Natural killer cell treated with Interleukin-12 subunit alpha and Interleukin-12 subunit beta and Interleukin-15 and Interleukin-18, amount 100 ng/mL, for 72 hours (primary cell): ENCODE results near the gene DDX27. TPM values are rescaled to one million over a fixed set of nuclear protein-coding genes. Genes with fewer than 3 reads are reported as not detected.
"Not testable (repeated sequence)": the region's sequence is repeated elsewhere in the genome, so short reads cannot be mapped to it uniquely, and the experiment has no call there.

Experiments
- ATAC-seq, 2 donors: fragments of 150-1000 bp; cut with Tn5 transposase in 1 of 2; sonication (Bioruptor Pico), chemical (Tn5 transposase) in 1 of 2; 2 replicates each; pipeline ENCODE4 v1.10.0; 2021
- DNase-seq: peaks from one replicate; pipeline ENCODE4 v3.0.0; 2022; ENCODE audit warnings: low spot score
- H3K27ac Mint-ChIP-seq, 2 donors: 1 replicate in 1 of 2; 2 replicates in 1 of 2; pipeline ENCODE4 v1.8.0; 2022; ENCODE audit warnings: mixed read lengths in 2 of 2, mild to moderate bottlenecking in 1 of 2, moderate library complexity in 1 of 2
- H3K27me3 Mint-ChIP-seq, 2 donors: 1 replicate in 1 of 2; 2 replicates in 1 of 2; pipeline ENCODE4 v1.8.0; 2022; ENCODE audit warnings: mixed read lengths in 2 of 2
- H3K36me3 Mint-ChIP-seq: one replicate; pipeline ENCODE4 v1.8.0; 2022; ENCODE audit warnings: mixed read lengths
- H3K4me1 Mint-ChIP-seq, 2 donors: 1 replicate in 1 of 2; 2 replicates in 1 of 2; pipeline ENCODE4 v1.8.0; 2022; ENCODE audit warnings: low read depth in 2 of 2, mixed read lengths in 2 of 2, mild to moderate bottlenecking in 1 of 2
- H3K4me3 Mint-ChIP-seq: one replicate; pipeline ENCODE4 v1.8.0; 2022; ENCODE audit warnings: mixed read lengths
- H3K9me3 Mint-ChIP-seq: 2 replicates; pipeline ENCODE4 v1.8.0; 2022; ENCODE audit warnings: mixed read lengths
- total RNA-seq, 2 donors: library from RNA; stranded (reverse); gene quantifications; one replicate each; pipeline ENCODE4 v1.2.3, GENCODE V29; 2022

Gene DDX27
- total RNA-seq, 2 donors from 2014 or later: 41.4 to 60.2 TPM

- not testable (repeated sequence) for DNase-seq, ATAC-seq, H3K9me3 Mint-ChIP-seq, H3K27me3 Mint-ChIP-seq
- H3K4me3 Mint-ChIP-seq: peak overlapping the region; percentile 99
- H3K36me3 Mint-ChIP-seq: peaks cover 16% of the 10 kb centered on the region
- peaks cover 25 to 28% of the 10 kb centered on the region in 2 donors for H3K4me1 Mint-ChIP-seq
- H3K27ac Mint-ChIP-seq: peak overlapping the region; percentile 96 to 98
These were observed 501 bp upstream of the DDX27 start for GRCh38 chr20:49218739-49219090.

- no peaks in the 10 kb centered on the region for H3K27me3 Mint-ChIP-seq
- ATAC-seq: no peak
- peak overlapping the region; percentile 96 to 98 for H3K27ac Mint-ChIP-seq
- no peaks in the 10 kb centered on the region for H3K9me3 Mint-ChIP-seq
- peaks cover 28% of the 10 kb centered on the region for H3K36me3 Mint-ChIP-seq
- H3K4me1 Mint-ChIP-seq: peaks cover 25 to 28% of the 10 kb centered on the region in 2 donors
- peak overlapping the region; percentile 99 for H3K4me3 Mint-ChIP-seq
- DNase-seq: no peak
These were observed 962 bp downstream of the DDX27 start for GRCh38 chr20:49219924-49220831.

GRCh38 chr20:49225896-49226295 is 6.7 kb downstream of the DDX27 start:
- Mint-ChIP-seq H3K36me3 (peaks cover 20% of the 10 kb centered on the region), H3K4me1 (peaks cover 6 to 11% of the 10 kb centered on the region in 2 donors), H3K9me3 (no peaks in the 10 kb centered on the region), H3K27me3 (no peaks in the 10 kb centered on the region), H3K27ac (no peak overlapping the region), H3K4me3 (no peak overlapping the region)
- DNase-seq (no peak), ATAC-seq (no peak)

GRCh38 chr20:49228676-49229075 is 9.5 kb downstream of the DDX27 start:
- peaks cover 22% of the 10 kb centered on the region for H3K36me3 Mint-ChIP-seq
- H3K4me1 Mint-ChIP-seq: peaks cover 0 to 10% of the 10 kb centered on the region in 2 donors
- no peaks in the 10 kb centered on the region for H3K27me3 Mint-ChIP-seq
- no peak for ATAC-seq
- no peak overlapping the region for H3K27ac Mint-ChIP-seq
- DNase-seq: no peak
- H3K9me3 Mint-ChIP-seq: no peaks in the 10 kb centered on the region
- H3K4me3 Mint-ChIP-seq: no peak overlapping the region

GRCh38 chr20:49229381-49229780 is 10.2 kb downstream of the DDX27 start:
- Mint-ChIP-seq H3K4me3 (no peak overlapping the region), H3K36me3 (peaks cover 20% of the 10 kb centered on the region)
- ATAC-seq: no peak

GRCh38 chr20:49230021-49230420 is 10.8 kb downstream of the DDX27 start:
- no peak for DNase-seq
- H3K27me3 Mint-ChIP-seq: no peaks in the 10 kb centered on the region
- peaks cover 19% of the 10 kb centered on the region for H3K36me3 Mint-ChIP-seq
- H3K4me1 Mint-ChIP-seq: peaks cover 4 to 10% of the 10 kb centered on the region in 2 donors
- H3K27ac Mint-ChIP-seq: peak overlapping the region in 1 of 2 donors; percentile 12
- H3K4me3 Mint-ChIP-seq: no peak overlapping the region
- H3K9me3 Mint-ChIP-seq: no peaks in the 10 kb centered on the region
- no peak for ATAC-seq

More at GRCh38 chr20:49229381-49229780, 10.2 kb downstream of the DDX27 start:
- Mint-ChIP-seq H3K27me3 (no peaks in the 10 kb centered on the region), H3K27ac (no peak overlapping the region), H3K4me1 (peaks cover 0 to 10% of the 10 kb centered on the region in 2 donors), H3K9me3 (no peaks in the 10 kb centered on the region)
- DNase-seq: no peak

- H3K27me3 Mint-ChIP-seq: no peaks in the 10 kb centered on the region
- no peak overlapping the region for H3K4me3 Mint-ChIP-seq
- peaks cover 4 to 9% of the 10 kb centered on the region in 2 donors for H3K4me1 Mint-ChIP-seq
- peak overlapping the region in 1 of 2 donors; percentile 12 for H3K27ac Mint-ChIP-seq
- no peaks in the 10 kb centered on the region for H3K9me3 Mint-ChIP-seq
- H3K36me3 Mint-ChIP-seq: peaks cover 19% of the 10 kb centered on the region
- DNase-seq: no peak
- no peak for ATAC-seq
These were observed 11.4 kb downstream of the DDX27 start for GRCh38 chr20:49230561-49231133.

- ATAC-seq (no peak), DNase-seq (no peak)
- Mint-ChIP-seq H3K36me3 (peaks cover 19% of the 10 kb centered on the region), H3K4me1 (peaks cover 3 to 4% of the 10 kb centered on the region in 2 donors), H3K27me3 (no peaks in the 10 kb centered on the region), H3K4me3 (no peak overlapping the region), H3K9me3 (no peaks in the 10 kb centered on the region), H3K27ac (no peak overlapping the region)
These were observed 12.3 kb downstream of the DDX27 start for GRCh38 chr20:49231471-49231870.

- DNase-seq (no peak), ATAC-seq (no peak)
- no peak overlapping the region for H3K27ac Mint-ChIP-seq
- H3K4me3 Mint-ChIP-seq: no peak overlapping the region
- H3K4me1 Mint-ChIP-seq: peaks cover 7 to 8% of the 10 kb centered on the region in 2 donors
- H3K36me3 Mint-ChIP-seq: peaks cover 25% of the 10 kb centered on the region
- no peaks in the 10 kb centered on the region for H3K27me3 Mint-ChIP-seq
- no peaks in the 10 kb centered on the region for H3K9me3 Mint-ChIP-seq
These were observed 14.0 kb downstream of the DDX27 start for GRCh38 chr20:49233226-49233625.

- Mint-ChIP-seq H3K27ac (peak overlapping the region in 1 of 2 donors; percentile 52), H3K4me3 (no peak overlapping the region), H3K9me3 (no peaks in the 10 kb centered on the region), H3K27me3 (no peaks in the 10 kb centered on the region), H3K36me3 (peaks cover 29% of the 10 kb centered on the region), H3K4me1 (peaks cover 7 to 8% of the 10 kb centered on the region in 2 donors)
- no peak for DNase-seq
- no peak for ATAC-seq
These were observed 15.6 kb downstream of the DDX27 start for GRCh38 chr20:49234831-49235230.

GRCh38 chr20:49236301-49236700 is 17.1 kb downstream of the DDX27 start:
- H3K9me3 Mint-ChIP-seq: no peaks in the 10 kb centered on the region
- ATAC-seq (no peak), DNase-seq (no peak)
- H3K4me3 Mint-ChIP-seq: no peak overlapping the region
- H3K27ac Mint-ChIP-seq: no peak overlapping the region
- H3K36me3 Mint-ChIP-seq: peaks cover 26% of the 10 kb centered on the region
- H3K4me1 Mint-ChIP-seq: peaks cover 4 to 8% of the 10 kb centered on the region in 2 donors
- no peaks in the 10 kb centered on the region for H3K27me3 Mint-ChIP-seq

- no peak overlapping the region for H3K4me3 Mint-ChIP-seq
- H3K4me1 Mint-ChIP-seq: peaks cover 4 to 8% of the 10 kb centered on the region in 2 donors
- no peak overlapping the region for H3K27ac Mint-ChIP-seq
- H3K27me3 Mint-ChIP-seq: no peaks in the 10 kb centered on the region
- peaks cover 23% of the 10 kb centered on the region for H3K36me3 Mint-ChIP-seq
- H3K9me3 Mint-ChIP-seq: no peaks in the 10 kb centered on the region
- ATAC-seq: no peak
- no peak for DNase-seq
These were observed 18.3 kb downstream of the DDX27 start for GRCh38 chr20:49237531-49237930.

- peaks cover 9% of the 10 kb centered on the region for H3K36me3 Mint-ChIP-seq
These were observed 26.9 kb downstream of the DDX27 start for GRCh38 chr20:49245921-49246740.

More at GRCh38 chr20:49245921-49246740, 26.9 kb downstream of the DDX27 start:
- peak; percentile 17 to 36 for ATAC-seq
- DNase-seq: no peak
- no peak overlapping the region for H3K4me3 Mint-ChIP-seq
- H3K27ac Mint-ChIP-seq: no peak overlapping the region
- peaks cover 0 to 9% of the 10 kb centered on the region in 2 donors for H3K4me1 Mint-ChIP-seq
- no peaks in the 10 kb centered on the region for H3K9me3 Mint-ChIP-seq
- H3K27me3 Mint-ChIP-seq: no peaks in the 10 kb centered on the region
